GM12872 (cell line): Measurements from ENCODE around the gene IL16.

ENCODE experiments used
- CTCF ChIP-seq: IDR thresholded peaks from 3 replicates; pipeline ENCODE4 v1.5.1; 2011; ENCODE audit warnings: low read depth, mild to moderate bottlenecking, low read length, moderate library complexity; ENCODE audit not compliant: insufficient read depth

The IL16 gene

DNA sequence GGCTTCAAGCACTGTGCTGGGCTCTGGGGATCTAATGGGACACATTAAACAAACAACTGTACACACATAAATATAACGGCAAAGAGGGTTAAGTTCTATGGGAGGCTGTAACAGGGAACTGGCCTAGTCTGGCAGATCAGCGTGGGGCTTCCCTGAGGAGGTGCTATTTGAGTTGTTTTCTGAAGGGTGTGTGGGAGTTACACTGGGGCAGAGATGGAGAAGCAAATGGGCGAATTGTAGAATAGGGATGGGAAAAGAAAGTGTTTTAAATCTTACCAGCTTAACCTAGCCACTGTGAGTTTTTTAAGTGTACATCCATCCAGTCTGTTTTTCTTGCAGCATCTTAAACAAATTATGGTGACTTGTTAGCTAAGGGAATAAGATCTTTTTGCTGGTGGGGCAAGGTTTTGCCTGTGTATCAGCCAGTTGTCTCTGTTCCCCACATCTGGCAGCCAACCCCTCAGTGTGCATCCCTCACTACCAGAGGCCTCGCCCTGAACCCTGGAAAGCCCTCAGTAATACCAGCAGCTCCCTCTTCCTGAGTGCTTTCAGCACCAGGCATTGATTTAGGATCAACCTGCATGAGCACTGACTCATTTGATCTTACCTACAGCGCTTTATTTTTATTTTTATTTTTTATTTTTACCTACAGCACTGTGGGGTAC is 10.9 kb upstream of the IL16 start:
- no peak for TF ChIP-seq CTCF

DNA sequence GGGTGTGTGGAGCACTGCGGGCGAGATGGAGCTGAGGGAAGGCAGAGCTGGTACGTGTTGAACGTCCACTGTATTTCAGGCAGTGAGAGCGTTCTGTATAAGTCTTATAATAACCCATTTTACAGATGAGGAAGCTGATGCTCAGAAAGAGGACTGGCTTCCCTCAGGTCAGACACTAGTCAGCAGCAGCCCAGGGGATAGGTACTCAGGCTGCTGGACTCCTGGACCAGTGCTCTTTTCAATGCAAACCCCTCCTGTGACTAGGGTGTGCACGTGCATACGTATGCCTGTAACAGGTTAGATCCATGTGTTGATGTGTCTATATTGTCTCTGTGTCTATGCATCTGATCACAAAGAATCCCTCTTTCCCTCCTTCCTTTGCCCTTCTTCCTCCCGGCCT is 8.3 kb upstream of the IL16 start:
- no peak for TF ChIP-seq CTCF

DNA sequence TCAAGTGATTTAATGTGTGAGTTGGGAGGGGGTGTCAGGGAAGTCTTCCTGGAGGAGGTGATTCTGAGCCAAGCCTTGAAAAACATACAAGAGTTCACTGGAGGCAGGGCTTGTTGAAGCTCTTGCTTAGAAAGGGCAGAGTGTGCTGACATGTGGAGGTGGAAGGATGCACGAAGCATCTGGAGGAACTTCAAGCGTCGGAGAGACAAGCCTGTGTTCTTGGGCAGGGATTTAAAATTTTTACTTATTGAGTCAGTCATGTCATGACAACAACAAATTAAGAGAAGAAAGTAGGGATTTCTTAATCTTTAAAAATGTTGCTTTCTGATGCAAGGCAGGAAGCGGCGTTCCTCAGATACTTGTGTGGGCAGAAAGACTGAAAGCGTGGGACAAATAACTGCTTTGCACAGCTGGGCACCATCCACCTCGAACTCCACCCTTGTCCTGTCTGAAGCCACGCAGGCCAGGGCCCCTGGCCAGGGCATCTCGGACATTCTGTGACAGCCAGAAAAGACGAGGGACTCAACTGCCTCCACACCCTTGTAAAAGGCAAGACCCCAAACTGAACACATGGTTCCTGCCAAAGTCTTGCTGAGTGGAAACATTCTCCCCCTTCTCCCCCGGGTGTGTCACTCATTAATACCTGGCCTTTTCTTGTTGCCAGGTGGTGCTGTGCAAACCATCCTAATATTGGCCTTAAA is 6.9 kb upstream of the IL16 start:
- no peak for TF ChIP-seq CTCF

DNA sequence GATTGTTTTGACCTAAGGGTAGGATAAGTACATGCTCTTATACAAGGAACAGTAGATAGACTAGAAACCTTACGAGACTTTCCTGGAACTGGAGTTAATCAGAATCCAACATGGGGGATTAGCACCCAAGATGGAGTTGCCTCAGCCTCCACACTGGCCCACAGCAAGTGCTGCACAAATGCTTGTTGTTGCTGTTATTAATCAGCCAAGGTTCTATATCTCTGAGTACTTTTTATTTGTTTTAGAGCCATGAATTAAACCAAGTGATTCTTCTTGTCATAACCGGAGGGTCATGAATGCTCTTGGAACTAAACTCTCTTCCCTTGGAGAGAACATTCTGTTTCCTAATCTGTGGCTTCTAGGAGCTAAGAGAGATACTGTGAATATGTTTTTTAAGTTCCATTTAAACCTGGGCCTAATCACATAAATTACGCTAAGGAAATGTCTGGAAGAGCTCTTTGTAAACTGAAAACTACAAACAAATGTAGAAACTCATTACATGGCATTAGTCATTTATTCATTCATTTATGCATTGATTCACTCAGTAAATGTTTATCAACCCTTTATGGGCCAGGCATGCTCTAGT is 5.7 kb upstream of the IL16 start:
- no peak for TF ChIP-seq CTCF

DNA sequence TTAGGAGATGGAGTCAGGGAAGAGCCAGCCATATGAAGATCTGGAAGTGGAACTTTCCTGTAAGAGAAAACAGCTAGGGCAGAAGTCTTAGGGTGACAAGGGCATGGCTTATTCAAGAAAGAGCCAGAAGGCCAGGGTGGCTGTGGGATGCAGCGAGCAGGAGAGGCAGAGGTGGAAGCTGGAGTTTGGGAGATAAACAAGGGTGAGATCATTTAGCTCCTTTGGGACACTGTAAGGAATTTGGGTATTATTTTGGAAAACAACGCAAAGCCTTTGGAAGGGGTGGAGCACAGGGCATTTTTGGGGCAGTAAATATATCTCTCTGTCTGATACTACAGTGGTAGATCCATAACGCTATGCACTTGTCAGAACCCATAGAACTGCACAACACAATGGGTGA is 5.0 kb upstream of the IL16 start:
- no peak for TF ChIP-seq CTCF

GRCh38 chr15:81194723-81195122 is 2.0 kb upstream of the IL16 start:
- no peak for TF ChIP-seq CTCF

DNA sequence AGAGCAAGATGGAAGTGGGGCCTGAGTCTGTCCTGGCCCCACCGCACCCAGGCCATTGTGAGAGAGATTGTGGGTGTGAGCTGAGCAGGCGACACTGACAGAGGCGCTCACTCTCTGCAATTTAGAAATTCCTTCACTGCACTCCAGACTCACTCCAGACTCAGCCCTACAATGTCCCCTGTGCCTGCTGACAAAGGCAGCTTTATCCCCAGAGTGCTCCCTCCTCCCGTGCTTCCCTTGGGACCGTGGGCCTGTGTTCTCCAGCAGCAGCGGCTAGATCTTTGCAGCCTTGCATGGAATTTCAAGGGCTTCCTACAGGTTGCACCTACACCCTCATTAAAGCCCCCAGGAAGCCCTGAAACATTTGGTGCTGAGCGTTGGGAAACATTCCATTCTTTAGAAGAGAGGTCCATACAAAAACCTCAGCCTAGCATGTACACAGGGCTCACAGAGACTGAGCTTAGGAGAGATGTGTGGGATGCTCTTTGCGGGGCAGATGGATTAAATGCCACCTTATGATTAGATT is 1.3 kb upstream of the IL16 start:
- no peak for TF ChIP-seq CTCF
